ENCODE results near the gene TAF11L14.

TAF11L14 gene

DNA sequence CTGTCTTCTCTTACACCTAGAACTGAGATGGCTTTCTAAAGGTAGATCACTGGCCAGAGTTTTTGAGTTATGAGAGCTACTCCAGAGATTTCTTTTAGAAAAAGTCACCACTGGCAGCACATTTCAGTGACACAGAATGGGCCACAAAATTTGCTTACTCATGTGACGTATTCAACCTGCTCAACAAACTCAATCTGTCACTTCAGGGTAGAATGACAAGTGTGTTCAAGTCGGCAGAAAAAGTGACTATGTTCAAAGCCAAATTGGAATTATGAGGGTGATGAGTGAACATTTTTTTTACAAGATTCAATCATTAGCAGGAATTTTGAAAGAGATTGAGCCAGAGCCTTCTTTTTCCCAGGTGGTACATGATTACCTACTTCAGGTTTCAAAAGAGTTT, 46.5 kb downstream of the TAF11L14 start:
- no peak for DNase-seq
